ENCODE measurements around the gene KLHL35. TPM values are rescaled to one million over a fixed set of nuclear protein-coding genes. Genes with fewer than 3 reads are reported as not detected.

The KLHL35 gene
- total and polyA plus RNA-seq, 2 donors (not counting 1 experiment from before 2014, with no cell fraction given): 0.42 to 1.3 TPM

DNA sequence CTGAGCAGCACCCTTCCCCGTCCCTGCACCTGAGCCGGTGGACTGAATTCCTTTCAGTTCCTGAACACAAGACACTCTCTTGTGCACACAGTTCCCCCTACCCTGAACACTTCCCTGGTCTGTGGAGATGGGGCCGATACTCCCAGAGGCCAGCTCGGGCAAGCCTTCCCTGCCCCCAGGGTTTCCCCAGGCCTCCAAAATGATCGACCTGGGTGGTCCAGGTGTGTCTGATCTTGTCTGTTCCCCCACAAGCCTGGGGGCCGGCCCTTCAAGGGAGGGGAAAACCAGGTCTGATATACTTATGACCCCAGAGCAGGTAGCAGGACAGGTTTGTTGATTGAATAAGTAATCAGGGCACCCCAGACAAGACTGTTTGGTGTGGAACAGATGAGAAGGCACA lies 40.7 kb upstream of the KLHL35 start:
- H3K4me3 ChIP-seq (replicated peaks in 1 of 4; ENCODE audit: control extremely low read depth in 1 of 4, insufficient read depth in 1 of 4, low read depth in 3 of 4, low read length in 4 of 4): no peak overlapping the region
- H2AFZ ChIP-seq (ENCODE audit: low read length): no peak overlapping the region
- DNase-seq (ENCODE audit: low read depth in 2 of 2): no peak
- TF ChIP-seq EZH2 (IDR thresholded peaks at IDR 0.05; ENCODE audit: low read length, missing control alignments) (no peak), CTCF (conservative IDR thresholded peaks at IDR 0.05 in 1 of 2, IDR thresholded peaks at IDR 0.05 in 1 of 2; ENCODE audit: low read depth in 1 of 2, low read length in 2 of 2) (no peak)
- H3K4me1 ChIP-seq (ENCODE audit: control insufficient read depth, extremely low read depth, insufficient read depth, low read length): peaks cover 22% of the 10 kb centered on the region
- H4K20me1 ChIP-seq (ENCODE audit: control insufficient read depth, extremely low read depth, insufficient read depth, low read length): no peaks in the 10 kb centered on the region
- no peaks in the 10 kb centered on the region for H3K27me3 ChIP-seq (ENCODE audit: control insufficient read depth, insufficient read depth, low read length)
- H3K4me2 ChIP-seq (ENCODE audit: extremely low read depth, insufficient read depth, low read length): no peak overlapping the region
- no peak overlapping the region for H3K9ac ChIP-seq (ENCODE audit: insufficient read depth, low read length)
- no peak overlapping the region for H3K27ac ChIP-seq (ENCODE audit: insufficient read depth, low read length)
- no peaks in the 10 kb centered on the region for H3K36me3 ChIP-seq (ENCODE audit: control insufficient read depth, insufficient read depth, low read length)
- no peaks in the 10 kb centered on the region for H3K9me3 ChIP-seq (ENCODE audit: control insufficient read depth, insufficient read depth, low read depth, low read length)
- no peaks in the 10 kb centered on the region for H3K79me2 ChIP-seq (ENCODE audit: control insufficient read depth, insufficient read depth, low read length)

- H3K36me3 ChIP-seq (ENCODE audit: control insufficient read depth, insufficient read depth, low read length): no peaks in the 10 kb centered on the region
Observed at GRCh38 chr11:75472081-75472732, 39.2 kb upstream of the KLHL35 start.

More at GRCh38 chr11:75472081-75472732, 39.2 kb upstream of the KLHL35 start:
- Histone ChIP-seq H2AFZ (ENCODE audit: low read length) (no peak overlapping the region), H3K27ac (ENCODE audit: insufficient read depth, low read length) (no peak overlapping the region), H3K4me3 (replicated peaks in 1 of 4; ENCODE audit: control extremely low read depth in 1 of 4, insufficient read depth in 1 of 4, low read depth in 3 of 4, low read length in 4 of 4) (no peak overlapping the region), H3K4me2 (ENCODE audit: extremely low read depth, insufficient read depth, low read length) (no peak overlapping the region), H3K27me3 (ENCODE audit: control insufficient read depth, insufficient read depth, low read length) (no peaks in the 10 kb centered on the region), H3K79me2 (ENCODE audit: control insufficient read depth, insufficient read depth, low read length) (no peaks in the 10 kb centered on the region), H3K4me1 (ENCODE audit: control insufficient read depth, extremely low read depth, insufficient read depth, low read length) (peaks cover 22% of the 10 kb centered on the region), H3K9ac (ENCODE audit: insufficient read depth, low read length) (no peak overlapping the region), H3K9me3 (ENCODE audit: control insufficient read depth, insufficient read depth, low read depth, low read length) (no peaks in the 10 kb centered on the region), H4K20me1 (ENCODE audit: control insufficient read depth, extremely low read depth, insufficient read depth, low read length) (no peaks in the 10 kb centered on the region)
- DNase-seq (ENCODE audit: low read depth in 2 of 2): no peak
- no peak for TF ChIP-seq EZH2 (IDR thresholded peaks at IDR 0.05; ENCODE audit: low read length, missing control alignments)
- TF ChIP-seq CTCF (conservative IDR thresholded peaks at IDR 0.05 in 1 of 2, IDR thresholded peaks at IDR 0.05 in 1 of 2; ENCODE audit: low read depth in 1 of 2, low read length in 2 of 2): no peak
